Panc1 (cell line): Measurements from ENCODE around the gene LPP. TPM values are rescaled to one million over a fixed set of nuclear protein-coding genes. Genes with fewer than 3 reads are reported as not detected.
A peak's percentile ranks its signal among the peaks of the same experiment; 100 is the strongest.

ENCODE experiments used
- ATAC-seq: fragments of 200-7000 bp; cut with Tn5 transposase; 2 replicates; pipeline ENCODE4 v1.9.1; 2020; ENCODE audit warnings: mild to moderate bottlenecking, moderate library complexity
- BruUV-seq: library from RNA; stranded (reverse); fragments of 400-500 nt; replicated peaks from 2 replicates; lab custom pipeline; 2021; lab: Mats Ljungman, UMichigan
- CTCF ChIA-PET: fragments of 300-600 bp; sonication (Branson Sonifier 250); formaldehyde crosslinking; loops from one replicate; lab custom pipeline; 2022; ENCODE audit warnings: antibody characterized with exemption; lab: Charles Lee
- POLR2A ChIA-PET: fragments of 300-600 bp; sonication (Branson Sonifier 250); formaldehyde crosslinking; loops from one replicate; lab custom pipeline; 2022; ENCODE audit warnings: antibody characterized with exemption; lab: Charles Lee
- DNase-seq: peaks from one replicate; pipeline ENCODE4 v3.0.0-alpha.2; 2010; ENCODE audit warnings: low read depth, low spot score
- H3K27ac ChIP-seq: 2 replicates; pipeline ENCODE4 v1.5.1; 2011; ENCODE audit warnings: mild to moderate bottlenecking, low read length, inconsistent platforms
- H3K27me3 ChIP-seq: fragments of 200-500 bp; sonication (Bioruptor generic); 2 replicates; pipeline ENCODE4 v1.6.0; 2014; ENCODE audit warnings: low read length, inconsistent platforms; ENCODE audit not compliant: control insufficient read depth, insufficient read depth
- H3K36me3 ChIP-seq: fragments of 200-500 bp; sonication (Bioruptor generic); 2 replicates; pipeline ENCODE4 v1.5.1; 2014; ENCODE audit warnings: inconsistent platforms, mild to moderate bottlenecking, low read length, moderate library complexity; ENCODE audit not compliant: control insufficient read depth, insufficient read depth
- H3K4me1 ChIP-seq: 2 replicates; pipeline ENCODE4 v1.5.1; 2011; ENCODE audit warnings: inconsistent platforms, mild to moderate bottlenecking, low read length, moderate library complexity; ENCODE audit not compliant: control insufficient read depth, insufficient read depth
- H3K4me3 ChIP-seq, 2 experiments: 2 replicates each; pipeline ENCODE4 v1.5.1; 2011 to 2012; ENCODE audit warnings: low read depth in 2 of 2, low read length in 2 of 2, mild to moderate bottlenecking in 2 of 2, inconsistent platforms in 1 of 2, moderate library complexity in 1 of 2
- H3K9me3 ChIP-seq: fragments of 200-500 bp; sonication (Bioruptor generic); 2 replicates; pipeline ENCODE4 v1.5.1; 2014; ENCODE audit warnings: low read depth, mild to moderate bottlenecking, inconsistent platforms, low read length, moderate library complexity; ENCODE audit not compliant: control insufficient read depth, insufficient read depth
- CTCF ChIP-seq: fragments of 450-650 bp; IDR thresholded peaks from 2 replicates; pipeline ENCODE4 v1.5.1; 2017; ENCODE audit warnings: mild to moderate bottlenecking
- POLR2AphosphoS5 ChIP-seq: IDR thresholded peaks from 2 replicates; pipeline ENCODE4 v1.6.1; 2012; ENCODE audit warnings: mild to moderate bottlenecking, low read depth, low read length, moderate library complexity
- SIN3A ChIP-seq: IDR thresholded peaks from 2 replicates; pipeline ENCODE4 v1.6.1; 2012; ENCODE audit warnings: low read depth, mild to moderate bottlenecking, low read length, moderate library complexity, borderline replicate concordance; ENCODE audit not compliant: insufficient read depth
- TCF7L2 ChIP-seq: IDR thresholded peaks from 2 replicates; pipeline ENCODE4 v1.6.1; 2011; ENCODE audit warnings: mild to moderate bottlenecking, low read depth, low read length, inconsistent platforms
- in situ Hi-C: cut with HindIII; loops from 2 replicates; pipeline ENCODE4 v1.10.0; 2016; ENCODE audit warnings: low sequenced_read_pairs, low pct_unique_long_range_greater_than_20kb
- intact Hi-C: fragments of 100-400 bp; cut with micrococcal nuclease; formaldehyde crosslinking; loops from one replicate; pipeline ENCODE4 v1.10.0; 2022; ENCODE audit not compliant: unreplicated experiment
- total RNA-seq: library from RNA; stranded (reverse); gene quantifications from one replicate; pipeline ENCODE4 v1.2.1, GENCODE V29; 2021; ENCODE audit not compliant: unreplicated experiment
- TF ChIP-seq, protein P1 (sequence below), 2 experiments: IDR thresholded peaks; 2 replicates each; pipeline ENCODE4 v1.6.1; 2011 to 2012; ENCODE audit warnings: low read depth in 2 of 2, control low read depth in 1 of 2, low read length in 1 of 2, mild to moderate bottlenecking in 1 of 2, moderate library complexity in 1 of 2; ENCODE audit not compliant: insufficient read depth in 1 of 2

LPP gene
- total RNA-seq, 1 experiment from 2014 or later: 90.0 TPM

- 0 out of 2 replicates have a peak overlapping the region, but pooled peaks have one; percentile 0 for H3K27ac ChIP-seq
- no peaks in the 10 kb centered on the region for H3K9me3 ChIP-seq
- TF ChIP-seq SIN3A (no peak), CTCF (no peak), POLR2AphosphoS5 (no peak), TCF7L2 (no peak)
- TF ChIP-seq, protein P1, sequence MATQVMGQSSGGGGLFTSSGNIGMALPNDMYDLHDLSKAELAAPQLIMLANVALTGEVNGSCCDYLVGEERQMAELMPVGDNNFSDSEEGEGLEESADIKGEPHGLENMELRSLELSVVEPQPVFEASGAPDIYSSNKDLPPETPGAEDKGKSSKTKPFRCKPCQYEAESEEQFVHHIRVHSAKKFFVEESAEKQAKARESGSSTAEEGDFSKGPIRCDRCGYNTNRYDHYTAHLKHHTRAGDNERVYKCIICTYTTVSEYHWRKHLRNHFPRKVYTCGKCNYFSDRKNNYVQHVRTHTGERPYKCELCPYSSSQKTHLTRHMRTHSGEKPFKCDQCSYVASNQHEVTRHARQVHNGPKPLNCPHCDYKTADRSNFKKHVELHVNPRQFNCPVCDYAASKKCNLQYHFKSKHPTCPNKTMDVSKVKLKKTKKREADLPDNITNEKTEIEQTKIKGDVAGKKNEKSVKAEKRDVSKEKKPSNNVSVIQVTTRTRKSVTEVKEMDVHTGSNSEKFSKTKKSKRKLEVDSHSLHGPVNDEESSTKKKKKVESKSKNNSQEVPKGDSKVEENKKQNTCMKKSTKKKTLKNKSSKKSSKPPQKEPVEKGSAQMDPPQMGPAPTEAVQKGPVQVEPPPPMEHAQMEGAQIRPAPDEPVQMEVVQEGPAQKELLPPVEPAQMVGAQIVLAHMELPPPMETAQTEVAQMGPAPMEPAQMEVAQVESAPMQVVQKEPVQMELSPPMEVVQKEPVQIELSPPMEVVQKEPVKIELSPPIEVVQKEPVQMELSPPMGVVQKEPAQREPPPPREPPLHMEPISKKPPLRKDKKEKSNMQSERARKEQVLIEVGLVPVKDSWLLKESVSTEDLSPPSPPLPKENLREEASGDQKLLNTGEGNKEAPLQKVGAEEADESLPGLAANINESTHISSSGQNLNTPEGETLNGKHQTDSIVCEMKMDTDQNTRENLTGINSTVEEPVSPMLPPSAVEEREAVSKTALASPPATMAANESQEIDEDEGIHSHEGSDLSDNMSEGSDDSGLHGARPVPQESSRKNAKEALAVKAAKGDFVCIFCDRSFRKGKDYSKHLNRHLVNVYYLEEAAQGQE (IDR thresholded peaks at IDR 0.05; ENCODE audit: insufficient read depth in 1 of 2, low read depth in 2 of 2, low read length in 1 of 2): no peak
- H3K36me3 ChIP-seq: no peaks in the 10 kb centered on the region
- ChIA-PET CTCF (no interaction called here), POLR2A (no interaction called here)
- DNase-seq: no peak
- no peaks in the 10 kb centered on the region for H3K27me3 ChIP-seq
- intact Hi-C loops (loop anchor here (10.0 kb wide), 1 partner anchor 107 kb away; no protein-coding TSS in a partner anchor), in situ Hi-C loops (no loop called here)
- no TSS peak for BruUV-seq
- no peak overlapping the region for H3K4me3 ChIP-seq
- H3K4me1 ChIP-seq: peaks cover 37% of the 10 kb centered on the region
- no peak for ATAC-seq
Observed at GRCh38 chr3:188157407-188157806, 3.5 kb downstream of the LPP start.

DNA sequence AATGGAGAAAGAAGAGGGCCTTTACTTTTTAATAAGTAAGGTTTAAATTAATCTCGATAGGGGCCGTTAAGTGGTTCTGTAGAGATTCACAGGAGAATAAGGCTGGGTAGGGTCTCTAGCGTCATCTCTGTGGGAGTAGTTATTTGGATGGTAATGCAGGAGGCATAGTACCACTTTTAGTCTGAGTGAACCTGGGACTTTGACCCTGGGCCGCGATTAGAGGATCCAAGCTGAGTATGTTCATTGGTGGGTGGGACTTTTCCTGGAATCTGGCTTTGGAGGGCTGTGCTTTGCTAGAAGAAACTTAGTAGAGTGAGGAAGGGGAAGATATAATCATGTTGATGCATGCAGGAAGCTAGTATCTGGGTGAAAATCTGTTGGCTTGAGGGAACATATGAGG, 4.0 kb downstream of the LPP start:
- intact Hi-C loops: loop anchor here (10.0 kb wide), 1 partner anchor 107 kb away; no protein-coding TSS in a partner anchor
- no peak for DNase-seq
- Histone ChIP-seq H3K9me3 (no peaks in the 10 kb centered on the region), H3K27ac (no peak overlapping the region), H3K4me3 (no peak overlapping the region), H3K4me1 (peaks cover 32% of the 10 kb centered on the region), H3K27me3 (no peaks in the 10 kb centered on the region), H3K36me3 (no peaks in the 10 kb centered on the region)
- no peak for ATAC-seq
- ChIA-PET CTCF (no interaction called here), POLR2A (no interaction called here)
- in situ Hi-C loops: no loop called here
- BruUV-seq: no TSS peak
- TF ChIP-seq, protein P1 (IDR thresholded peaks at IDR 0.05; ENCODE audit: insufficient read depth in 1 of 2, low read depth in 2 of 2, low read length in 1 of 2): no peak
- no peak for TF ChIP-seq TCF7L2
- no peak for TF ChIP-seq CTCF
- TF ChIP-seq POLR2AphosphoS5: no peak
- no peak for TF ChIP-seq SIN3A
